Erythroblast (primary cell): ENCODE data around the gene PTPRN2.

ENCODE experiments used
- DNase-seq, 2 experiments: peaks; one replicate each; lab custom pipeline; 2025; lab: John Stamatoyannopoulos, UW
- GATA1 ChIP-seq: IDR thresholded peaks from 2 replicates; pipeline ENCODE4 v1.6.1; 2011; ENCODE audit warnings: low read depth, mild to moderate bottlenecking, control low read depth, low read length, moderate library complexity
- POLR2A ChIP-seq: IDR thresholded peaks from 2 replicates; pipeline ENCODE4 v1.6.1; 2011; ENCODE audit warnings: mild to moderate bottlenecking, low read length

PTPRN2 gene

GRCh38 chr7:157618823-157619606 is 968.6 kb downstream of the PTPRN2 start:
- TF ChIP-seq GATA1 (no peak), POLR2A (no peak)

GRCh38 chr7:157618091-157618726 is 969.4 kb downstream of the PTPRN2 start:
- no peak for DNase-seq
- TF ChIP-seq POLR2A (no peak), GATA1 (no peak)

More at GRCh38 chr7:157618823-157619606, 968.6 kb downstream of the PTPRN2 start:
- DNase-seq: no peak

GRCh38 chr7:157617401-157617800 is 970.2 kb downstream of the PTPRN2 start:
- TF ChIP-seq POLR2A: no peak
- no peak for TF ChIP-seq GATA1
- no peak for DNase-seq

GRCh38 chr7:157616931-157617330 is 970.7 kb downstream of the PTPRN2 start:
- no peak for DNase-seq
- no peak for TF ChIP-seq POLR2A
- no peak for TF ChIP-seq GATA1

GRCh38 chr7:157616426-157616825 is 971.2 kb downstream of the PTPRN2 start:
- TF ChIP-seq POLR2A: no peak
- no peak for TF ChIP-seq GATA1

GRCh38 chr7:157615852-157616251 is 971.8 kb downstream of the PTPRN2 start:
- TF ChIP-seq GATA1 (no peak), POLR2A (no peak)
- no peak for DNase-seq

More at GRCh38 chr7:157616426-157616825, 971.2 kb downstream of the PTPRN2 start:
- no peak for DNase-seq

- no peak for DNase-seq
- TF ChIP-seq POLR2A (no peak), GATA1 (no peak)
Observed at GRCh38 chr7:157615101-157615817, 972.4 kb downstream of the PTPRN2 start.

- no peak for DNase-seq
- no peak for TF ChIP-seq POLR2A
- TF ChIP-seq GATA1: no peak
Observed at GRCh38 chr7:157614457-157615020, 973.1 kb downstream of the PTPRN2 start.

GRCh38 chr7:157613575-157614322 is 973.9 kb downstream of the PTPRN2 start:
- no peak for DNase-seq
- TF ChIP-seq POLR2A: no peak

- TF ChIP-seq POLR2A: no peak
- TF ChIP-seq GATA1: no peak
- DNase-seq: no peak
Observed at GRCh38 chr7:157612664-157613561, 974.7 kb downstream of the PTPRN2 start.

- no peak for TF ChIP-seq GATA1
- no peak for TF ChIP-seq POLR2A
- DNase-seq: no peak
Observed at GRCh38 chr7:157612009-157612663, 975.5 kb downstream of the PTPRN2 start.

- TF ChIP-seq POLR2A: no peak
- TF ChIP-seq GATA1: no peak
Observed at GRCh38 chr7:157611341-157611740, 976.3 kb downstream of the PTPRN2 start.

More at GRCh38 chr7:157611341-157611740, 976.3 kb downstream of the PTPRN2 start:
- no peak for DNase-seq
